BJ (cell line): ENCODE data around the gene CCDC146. TPM values are rescaled to one million over a fixed set of nuclear protein-coding genes. Genes with fewer than 3 reads are reported as not detected.
"Not testable (repeated sequence)": the region's sequence is repeated elsewhere in the genome, so short reads cannot be mapped to it uniquely, and the experiment has no call there.

Experiments used
- CTCF ChIA-PET: fragments of 350-600 bp; formaldehyde crosslinking; extraction: SDS; loops from one replicate; lab custom pipeline; 2021; ENCODE audit warnings: antibody characterized with exemption, inconsistent platforms; lab: Yijun Ruan, JAX
- POLR2A ChIA-PET: fragments of 300-600 bp; sonication (Branson Sonifier 250); formaldehyde crosslinking; extraction: SDS; loops from one replicate; lab custom pipeline; 2021; ENCODE audit warnings: antibody characterized with exemption; lab: Charles Lee
- DNase-seq: peaks from one replicate; pipeline ENCODE4 v3.0.0-alpha.2; 2011; ENCODE audit warnings: low read depth
- H3K27me3 ChIP-seq: 2 replicates; pipeline ENCODE4 v1.6.0; 2011; ENCODE audit warnings: low read length; ENCODE audit not compliant: control insufficient read depth, insufficient read depth
- H3K36me3 ChIP-seq: 2 replicates; pipeline ENCODE4 v1.5.1; 2011; ENCODE audit warnings: low read length; ENCODE audit not compliant: control insufficient read depth, insufficient read depth
- H3K4me3 ChIP-seq: 2 replicates; pipeline ENCODE4 v1.5.1; 2011; ENCODE audit warnings: low read depth, mild to moderate bottlenecking, control low read depth, low read length
- polyA plus RNA-seq: library from polyadenylated mRNA; depleted of rRNA; stranded (reverse); fragments of >200 nt; gene quantifications from 2 replicates; pipeline ENCODE4 v1.2.3, GENCODE V29; 2011
- TF ChIP-seq, protein P1 (sequence below): IDR thresholded peaks from 2 replicates; pipeline ENCODE4 v1.5.1; 2011; ENCODE audit warnings: low read depth, mild to moderate bottlenecking, control low read depth, inconsistent platforms, low read length, moderate library complexity; ENCODE audit not compliant: insufficient read depth

The CCDC146 gene
- polyA plus RNA-seq, 1 experiment, result 1.3 TPM

- H3K4me3 ChIP-seq, result no peak overlapping the region
- ChIA-PET CTCF (interaction anchor here (2.0 kb wide), 1 partner anchor 7 kb away, joined by 6 read pairs; no protein-coding TSS in a partner anchor), POLR2A (no interaction called here)
- no peak for DNase-seq
- H3K36me3 ChIP-seq, result no peaks in the 10 kb centered on the region
- TF ChIP-seq, protein P1, sequence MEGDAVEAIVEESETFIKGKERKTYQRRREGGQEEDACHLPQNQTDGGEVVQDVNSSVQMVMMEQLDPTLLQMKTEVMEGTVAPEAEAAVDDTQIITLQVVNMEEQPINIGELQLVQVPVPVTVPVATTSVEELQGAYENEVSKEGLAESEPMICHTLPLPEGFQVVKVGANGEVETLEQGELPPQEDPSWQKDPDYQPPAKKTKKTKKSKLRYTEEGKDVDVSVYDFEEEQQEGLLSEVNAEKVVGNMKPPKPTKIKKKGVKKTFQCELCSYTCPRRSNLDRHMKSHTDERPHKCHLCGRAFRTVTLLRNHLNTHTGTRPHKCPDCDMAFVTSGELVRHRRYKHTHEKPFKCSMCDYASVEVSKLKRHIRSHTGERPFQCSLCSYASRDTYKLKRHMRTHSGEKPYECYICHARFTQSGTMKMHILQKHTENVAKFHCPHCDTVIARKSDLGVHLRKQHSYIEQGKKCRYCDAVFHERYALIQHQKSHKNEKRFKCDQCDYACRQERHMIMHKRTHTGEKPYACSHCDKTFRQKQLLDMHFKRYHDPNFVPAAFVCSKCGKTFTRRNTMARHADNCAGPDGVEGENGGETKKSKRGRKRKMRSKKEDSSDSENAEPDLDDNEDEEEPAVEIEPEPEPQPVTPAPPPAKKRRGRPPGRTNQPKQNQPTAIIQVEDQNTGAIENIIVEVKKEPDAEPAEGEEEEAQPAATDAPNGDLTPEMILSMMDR, result no peak
- no peaks in the 10 kb centered on the region for H3K27me3 ChIP-seq
Observed at GRCh38 chr7:77217474-77218185, 95.2 kb downstream of the CCDC146 start.

DNA sequence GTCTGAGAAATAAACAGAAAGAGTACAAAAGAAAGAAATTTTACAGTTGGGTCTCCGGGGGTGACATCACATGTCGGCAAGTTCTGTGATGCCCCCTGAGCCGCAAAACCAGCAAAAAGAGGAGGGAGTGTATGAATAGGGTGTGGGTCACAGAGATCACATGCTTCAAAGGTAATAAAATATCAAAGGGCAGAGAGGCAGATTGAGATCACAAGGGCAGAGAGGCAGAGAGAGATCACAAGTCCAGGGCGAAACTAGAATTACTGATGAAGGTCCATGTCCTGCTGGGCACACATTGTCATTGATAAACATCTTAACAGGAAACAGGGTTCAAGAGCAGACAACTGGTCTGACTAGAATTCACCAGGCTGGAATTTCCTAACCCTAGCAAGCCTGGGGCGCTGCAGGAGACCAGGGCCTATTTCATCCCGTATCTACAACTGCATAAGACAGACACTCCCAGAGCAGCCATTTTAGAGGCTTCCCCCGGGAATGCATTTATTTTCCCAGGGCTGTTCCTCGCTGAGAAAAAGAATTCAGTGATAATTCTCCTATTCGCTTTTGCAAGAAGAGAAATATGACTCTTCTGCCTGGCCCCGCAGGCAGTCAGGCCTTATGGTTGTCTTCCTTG is 97.4 kb downstream of the CCDC146 start:
- H3K36me3 ChIP-seq, POLR2A ChIA-PET, H3K4me3 ChIP-seq, CTCF ChIA-PET, DNase-seq, H3K27me3 ChIP-seq: not testable (repeated sequence)

DNA sequence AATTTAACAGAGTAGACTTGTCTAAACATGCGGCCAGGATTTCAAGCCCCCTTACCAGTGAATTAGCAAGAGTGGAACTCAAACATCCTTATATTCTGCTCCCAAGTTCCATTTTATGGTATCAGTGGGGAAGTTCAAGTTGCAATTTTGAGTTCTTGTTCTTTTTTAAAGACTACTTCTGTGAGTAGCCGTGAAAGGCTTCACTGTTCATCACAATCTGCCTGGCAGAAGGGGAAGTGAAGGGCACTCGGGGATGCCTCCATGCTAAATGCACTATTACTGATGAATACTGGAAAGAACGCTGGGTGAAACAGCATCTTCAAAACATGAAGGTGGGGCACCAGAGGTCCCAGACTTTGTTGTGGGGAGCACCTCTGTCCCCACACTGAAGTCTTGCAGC is 99.7 kb downstream of the CCDC146 start:
- H3K27me3 ChIP-seq, result no peaks in the 10 kb centered on the region
- no peak overlapping the region for H3K4me3 ChIP-seq
- no peaks in the 10 kb centered on the region for H3K36me3 ChIP-seq
- ChIA-PET CTCF (no interaction called here), POLR2A (no interaction called here)
- no peak for DNase-seq
- TF ChIP-seq, protein P1, result no peak

DNA sequence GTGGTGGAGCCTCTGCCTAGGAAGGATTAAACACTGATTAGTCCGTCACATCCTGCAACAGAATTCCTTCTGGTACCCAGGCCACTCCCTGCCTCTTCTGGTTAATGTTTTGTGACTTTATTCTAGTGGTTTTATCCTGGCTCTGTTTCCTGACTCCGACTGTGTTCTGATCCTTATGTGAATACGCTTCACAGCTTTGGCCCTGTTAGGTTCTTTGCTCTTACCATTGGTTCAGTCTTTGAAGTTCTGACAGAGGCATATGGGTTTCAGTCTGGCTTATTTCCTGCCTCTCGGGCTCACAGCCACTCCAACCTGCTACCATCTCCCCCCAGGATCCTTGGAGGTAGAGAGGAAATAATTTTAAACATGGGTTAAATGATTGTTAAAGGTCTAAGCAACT is 100.4 kb downstream of the CCDC146 start:
- TF ChIP-seq, protein P1, result no peak
- ChIA-PET CTCF (interaction anchor here (1.5 kb wide), 1 partner anchor 11 kb away, joined by 3 read pairs; no protein-coding TSS in a partner anchor), POLR2A (no interaction called here)
- Histone ChIP-seq H3K36me3 (no peaks in the 10 kb centered on the region), H3K4me3 (no peak overlapping the region), H3K27me3 (no peaks in the 10 kb centered on the region)
- no peak for DNase-seq

DNA sequence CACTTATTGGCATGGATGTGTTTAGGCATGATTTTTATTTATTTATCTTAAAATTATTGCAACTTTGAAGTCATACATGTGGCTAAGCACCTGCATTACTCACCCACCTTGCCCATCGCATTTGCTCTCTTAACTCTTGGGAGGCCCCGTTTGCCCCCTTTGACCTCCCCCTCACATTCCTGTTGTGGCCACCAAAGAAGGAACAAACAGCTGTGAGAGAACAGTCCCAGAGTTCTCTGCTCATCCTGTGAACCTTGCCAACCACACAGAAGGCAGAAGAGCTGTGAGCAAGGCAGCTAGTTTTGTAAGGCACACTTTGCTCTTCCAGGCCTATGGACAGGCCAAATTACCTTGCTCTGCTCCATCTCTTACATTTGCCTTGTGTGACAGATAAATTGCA is 100.8 kb downstream of the CCDC146 start:
- no peak overlapping the region for H3K4me3 ChIP-seq
- POLR2A ChIA-PET, result interaction anchor here (0.6 kb wide), 1 partner anchor 314 kb away, joined by 4 read pairs; the partner anchor contains the start of gene PTPN12
- TF ChIP-seq, protein P1, result no peak
- H3K27me3 ChIP-seq, result no peaks in the 10 kb centered on the region
- no peaks in the 10 kb centered on the region for H3K36me3 ChIP-seq
- no peak for DNase-seq
- CTCF ChIA-PET, result interaction anchor here (1.5 kb wide), 1 partner anchor 12 kb away, joined by 3 read pairs; no protein-coding TSS in a partner anchor
